Measurements from ENCODE around the gene PIP4K2A. TPM values are rescaled to one million over a fixed set of nuclear protein-coding genes. Genes with fewer than 3 reads are reported as not detected.

The PIP4K2A gene
- total RNA-seq, 4 donors from 2014 or later = 27.3 to 52.7 (median 41.6) TPM

DNA sequence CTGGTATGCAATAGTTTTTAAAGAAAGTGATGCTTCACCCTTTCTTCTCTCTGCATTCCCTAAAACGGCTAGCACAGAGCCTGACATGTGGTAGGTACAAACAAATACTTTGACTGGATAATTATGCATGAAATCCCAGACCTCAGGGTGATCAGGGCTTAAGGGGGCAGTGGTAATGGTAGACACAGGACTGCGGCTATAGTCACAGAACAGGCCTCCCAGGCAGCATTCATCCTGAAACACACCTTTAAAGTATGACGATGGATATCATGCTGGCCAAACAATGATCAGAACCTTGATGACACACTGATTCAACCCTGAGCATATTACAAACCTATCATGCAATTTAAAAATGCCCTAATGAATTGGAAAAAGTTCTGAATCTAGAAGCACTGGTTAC lies 110.8 kb downstream of the PIP4K2A start:
- TF ChIP-seq, protein P1, sequence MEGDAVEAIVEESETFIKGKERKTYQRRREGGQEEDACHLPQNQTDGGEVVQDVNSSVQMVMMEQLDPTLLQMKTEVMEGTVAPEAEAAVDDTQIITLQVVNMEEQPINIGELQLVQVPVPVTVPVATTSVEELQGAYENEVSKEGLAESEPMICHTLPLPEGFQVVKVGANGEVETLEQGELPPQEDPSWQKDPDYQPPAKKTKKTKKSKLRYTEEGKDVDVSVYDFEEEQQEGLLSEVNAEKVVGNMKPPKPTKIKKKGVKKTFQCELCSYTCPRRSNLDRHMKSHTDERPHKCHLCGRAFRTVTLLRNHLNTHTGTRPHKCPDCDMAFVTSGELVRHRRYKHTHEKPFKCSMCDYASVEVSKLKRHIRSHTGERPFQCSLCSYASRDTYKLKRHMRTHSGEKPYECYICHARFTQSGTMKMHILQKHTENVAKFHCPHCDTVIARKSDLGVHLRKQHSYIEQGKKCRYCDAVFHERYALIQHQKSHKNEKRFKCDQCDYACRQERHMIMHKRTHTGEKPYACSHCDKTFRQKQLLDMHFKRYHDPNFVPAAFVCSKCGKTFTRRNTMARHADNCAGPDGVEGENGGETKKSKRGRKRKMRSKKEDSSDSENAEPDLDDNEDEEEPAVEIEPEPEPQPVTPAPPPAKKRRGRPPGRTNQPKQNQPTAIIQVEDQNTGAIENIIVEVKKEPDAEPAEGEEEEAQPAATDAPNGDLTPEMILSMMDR (IDR thresholded peaks at IDR 0.05; ENCODE audit: low read depth) = no peak

DNA sequence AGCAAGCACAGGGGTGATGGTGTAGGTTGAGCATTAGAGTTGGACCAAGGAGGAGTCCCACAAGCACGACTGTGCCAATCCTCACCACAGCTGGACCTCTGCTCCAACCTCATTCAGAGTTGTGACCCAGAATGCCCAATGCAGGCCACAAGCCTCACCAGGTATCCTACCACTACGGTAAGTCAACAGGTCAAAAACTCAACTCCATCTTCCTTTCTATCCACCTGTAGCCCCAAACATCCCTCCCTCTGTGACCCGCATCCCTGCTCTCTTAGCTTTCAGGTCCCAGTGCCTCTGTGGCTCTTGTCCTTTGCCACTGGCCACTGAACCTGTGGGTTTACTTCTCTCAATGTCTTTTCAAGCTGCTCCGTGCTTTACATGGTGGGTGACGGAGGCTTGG lies 112.8 kb downstream of the PIP4K2A start:
- TF ChIP-seq, protein P1 (IDR thresholded peaks at IDR 0.05; ENCODE audit: low read depth) = no peak

DNA sequence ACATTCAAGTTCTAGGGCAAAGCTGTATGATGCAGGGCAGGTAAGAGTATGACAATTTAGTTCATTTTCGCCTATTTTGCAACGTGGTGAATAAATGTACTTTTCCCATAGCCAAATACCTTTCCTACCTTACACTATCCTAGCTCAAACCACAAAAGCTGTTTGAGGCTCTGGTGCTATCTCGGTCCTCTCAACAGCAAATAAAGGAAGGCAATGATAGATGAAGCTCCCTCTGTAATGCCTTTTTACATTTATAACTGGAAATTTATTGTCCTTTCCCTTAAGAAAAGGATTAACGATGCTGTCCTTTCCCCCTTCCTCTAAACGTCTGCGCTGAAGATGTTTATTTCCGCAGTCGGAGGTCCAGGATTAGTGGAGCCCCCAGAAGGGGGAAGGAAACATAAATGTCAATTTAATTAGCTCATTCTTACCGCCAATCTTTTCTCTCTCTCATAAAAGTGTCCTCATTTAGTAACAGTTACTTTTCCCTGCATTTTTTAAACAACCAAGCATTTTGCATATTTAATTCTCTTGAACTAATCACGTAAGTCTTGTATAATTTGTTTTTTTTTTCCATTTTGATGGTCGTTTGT lies 114.6 kb downstream of the PIP4K2A start:
- TF ChIP-seq, protein P1 (IDR thresholded peaks at IDR 0.05; ENCODE audit: low read depth) = no peak

DNA sequence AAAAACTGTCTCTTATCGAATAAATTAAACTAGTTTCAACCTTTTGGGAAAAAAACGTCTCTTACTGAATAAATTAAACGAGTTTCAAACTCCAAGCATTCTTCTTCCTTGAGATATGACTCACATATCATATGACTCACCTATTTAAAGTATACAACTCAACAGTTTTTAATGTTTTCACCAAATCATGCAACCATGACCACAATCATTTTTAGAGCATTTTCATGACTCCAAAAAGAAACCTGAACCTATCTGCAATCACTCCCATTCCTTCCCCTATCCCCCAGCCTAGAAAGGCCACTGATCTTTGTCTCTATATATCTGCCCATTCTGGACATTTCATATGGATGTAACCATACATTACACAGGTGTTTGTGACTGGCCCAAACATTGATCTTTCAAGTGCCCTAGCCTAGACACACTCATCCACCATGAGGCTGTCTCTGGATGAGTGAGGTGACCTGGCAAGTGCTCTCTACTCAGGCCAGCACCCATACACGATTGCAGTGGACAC lies 115.3 kb downstream of the PIP4K2A start:
- TF ChIP-seq, protein P1 (IDR thresholded peaks at IDR 0.05; ENCODE audit: low read depth) = no peak

DNA sequence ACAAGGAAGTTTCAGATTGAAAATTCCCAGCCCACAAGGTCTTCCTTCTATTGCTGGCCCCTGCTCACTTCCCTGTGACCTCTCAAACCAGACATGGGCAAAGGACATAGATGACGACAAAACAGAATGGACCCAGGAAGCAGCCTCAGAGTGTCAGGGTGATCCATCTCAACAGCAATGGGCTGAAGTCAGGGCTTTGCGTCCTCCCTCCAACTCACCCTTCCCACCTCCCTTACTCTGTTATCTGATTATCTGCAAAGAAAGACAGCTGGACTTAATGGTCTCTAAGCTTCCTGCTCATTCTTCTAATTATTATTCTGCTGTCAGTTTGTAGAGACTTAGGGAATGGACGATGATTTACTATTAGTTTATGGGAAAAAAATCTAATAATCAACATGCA lies 115.9 kb downstream of the PIP4K2A start:
- TF ChIP-seq, protein P1 (IDR thresholded peaks at IDR 0.05; ENCODE audit: low read depth) = no peak

DNA sequence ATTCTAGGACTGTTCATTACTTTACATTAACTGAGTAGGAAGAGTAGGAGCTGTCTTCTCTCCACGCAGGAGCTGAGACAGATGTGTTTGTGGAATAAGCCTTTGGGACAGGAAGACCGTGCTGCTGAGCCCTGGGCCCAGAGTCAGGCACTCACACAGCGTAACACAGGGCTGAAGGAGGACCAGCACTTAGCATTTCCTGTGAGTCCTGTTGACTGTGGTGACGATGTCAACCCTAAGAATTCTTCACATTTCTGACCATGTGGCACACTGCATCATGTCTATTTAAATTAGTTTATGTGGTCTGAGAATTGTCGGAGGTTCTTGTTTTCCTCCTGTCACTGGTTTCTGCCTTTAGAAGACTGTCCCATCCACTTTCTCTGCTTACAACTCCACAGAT lies 117.2 kb downstream of the PIP4K2A start:
- TF ChIP-seq, protein P1 (IDR thresholded peaks at IDR 0.05; ENCODE audit: low read depth) = no peak

DNA sequence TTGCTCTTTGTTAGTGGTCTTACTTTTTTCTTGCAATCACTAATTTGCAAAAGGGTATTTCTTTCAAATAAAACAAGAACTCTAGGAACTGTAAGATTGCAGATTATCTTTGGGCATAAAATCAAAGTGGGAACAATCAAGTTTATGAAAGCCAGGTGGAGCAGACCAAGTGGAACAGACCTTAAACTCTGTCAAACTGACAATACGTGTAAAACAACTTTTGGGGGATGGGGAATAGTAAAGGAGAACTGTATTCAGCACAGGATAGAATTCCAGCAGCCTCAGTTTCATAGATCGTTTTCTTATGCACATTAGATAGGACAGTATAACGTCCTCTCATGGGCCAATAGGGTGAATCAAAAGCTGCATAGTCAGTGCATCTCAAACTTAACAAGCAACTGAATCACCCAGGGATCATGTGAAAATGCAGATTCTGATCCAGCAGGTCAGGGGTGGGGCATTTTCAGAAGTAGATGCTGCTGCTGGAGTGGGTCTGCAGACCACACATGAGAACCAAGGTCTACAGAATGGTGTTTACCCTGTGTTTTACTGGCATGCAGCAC lies 120.7 kb downstream of the PIP4K2A start:
- TF ChIP-seq, protein P1 (IDR thresholded peaks at IDR 0.05; ENCODE audit: low read depth) = no peak

Measured in subcutaneous adipose tissue (tissue), 4 donors.